ENCODE data around the gene IL12RB2. TPM values are rescaled to one million over a fixed set of nuclear protein-coding genes. Genes with fewer than 3 reads are reported as not detected.
A peak's percentile ranks its signal among the peaks of the same experiment; 100 is the strongest.

Gene IL12RB2
- total RNA-seq, 1 experiment from 2014 or later, result 0.22 TPM

GRCh38 chr1:67427947-67428346 is 120.3 kb downstream of the IL12RB2 start:
- no TSS peak for BruUV-seq (replicated peaks)
- DNase-seq (ENCODE audit: low read depth, low spot score), result no peak
- RAD21 ChIA-PET (ENCODE audit: low non-redundant PET in 1 of 2, low total read pairs in 2 of 2, uncharacterized antibody in 2 of 2, unreplicated experiment in 2 of 2), result no interaction called here
- H2AFZ ChIP-seq (ENCODE audit: low read depth, low read length, poor library complexity, severe bottlenecking), result no peak overlapping the region
- H3K4me1 ChIP-seq (ENCODE audit: control insufficient read depth in 1 of 2, insufficient read depth in 2 of 2, low read length in 2 of 2), result peaks cover 9 to 33% of the 10 kb centered on the region in 2 experiments; a peak in 3 of 4 replicates
- H3K9ac ChIP-seq (ENCODE audit: low read length), result peak overlapping the region; percentile 97
- H3K27me3 ChIP-seq (ENCODE audit: insufficient read depth, low read length), result no peaks in the 10 kb centered on the region
- POLR2A ChIA-PET, result no interaction called here
- H3K9me3 ChIP-seq (ENCODE audit: control insufficient read depth in 1 of 2, insufficient read depth in 1 of 2, low read depth in 1 of 2, low read length in 2 of 2), result no peaks in the 10 kb centered on the region
- H3K27ac ChIP-seq (ENCODE audit: low read depth, low read length), result no peak overlapping the region
- CTCF ChIA-PET, result no interaction called here
- peak overlapping the region; percentile 92 to 97 for H3K4me3 ChIP-seq (replicated peaks in 1 of 2; ENCODE audit: low read depth in 1 of 2, low read length in 2 of 2)
- no peaks in the 10 kb centered on the region for H3K9me2 ChIP-seq (ENCODE audit: insufficient read depth)
- peaks cover 55% of the 10 kb centered on the region for H4K20me1 ChIP-seq (ENCODE audit: insufficient read depth)
- intact Hi-C loops (cut with micrococcal nuclease), result no loop called here
- TF ChIP-seq MAX (IDR thresholded peaks at IDR 0.05) (no peak), CBX3 (IDR thresholded peaks at IDR 0.05; ENCODE audit: low read depth) (no peak), SIN3A (IDR thresholded peaks at IDR 0.05; ENCODE audit: low read depth) (no peak), ATF3 (IDR thresholded peaks at IDR 0.05) (no peak), REST (IDR thresholded peaks at IDR 0.05; ENCODE audit: low read depth) (no peak), POLR2A (IDR thresholded peaks at IDR 0.05; ENCODE audit: borderline replicate concordance, extremely low read depth, insufficient read depth, insufficient read length) (no peak)
- ATAC-seq, result no peak
- peak overlapping the region; percentile 92 for H3K4me2 ChIP-seq (ENCODE audit: low read length)
- peaks cover 44 to 62% of the 10 kb centered on the region in 2 experiments for H3K36me3 ChIP-seq (ENCODE audit: control insufficient read depth in 1 of 2, insufficient read depth in 2 of 2, low read length in 2 of 2)
- H3K79me2 ChIP-seq (ENCODE audit: insufficient read depth, low read length), result peaks cover 73% of the 10 kb centered on the region
